Gastroesophageal sphincter (tissue), 3 donors: ENCODE data around the gene KANK3.

Source experiments
- EP300 ChIP-seq: sonication (generic); formaldehyde crosslinking; IDR thresholded peaks from one replicate; pipeline ENCODE4 v1.6.1; 2017; ENCODE audit warnings: antibody characterized with exemption, mild to moderate bottlenecking
- POLR2A ChIP-seq, 2 donors: fragments of 450-650 bp; IDR thresholded peaks; one replicate each; pipeline ENCODE4 v1.6.1; 2017; ENCODE audit warnings: antibody characterized with exemption in 2 of 2, mild to moderate bottlenecking in 2 of 2, moderate library complexity in 1 of 2
- TF ChIP-seq, protein P1 (sequence below), 4 experiments: fragments of 200-600 bp in 2 of 4; fragments of 450-650 bp in 2 of 4; sonication (generic) in 1 of 4; IDR thresholded peaks; one replicate each; pipeline ENCODE4 v1.5.1; 2017 to 2019; ENCODE audit warnings: antibody characterized with exemption in 4 of 4, mild to moderate bottlenecking in 2 of 4, moderate library complexity in 2 of 4

DNA sequence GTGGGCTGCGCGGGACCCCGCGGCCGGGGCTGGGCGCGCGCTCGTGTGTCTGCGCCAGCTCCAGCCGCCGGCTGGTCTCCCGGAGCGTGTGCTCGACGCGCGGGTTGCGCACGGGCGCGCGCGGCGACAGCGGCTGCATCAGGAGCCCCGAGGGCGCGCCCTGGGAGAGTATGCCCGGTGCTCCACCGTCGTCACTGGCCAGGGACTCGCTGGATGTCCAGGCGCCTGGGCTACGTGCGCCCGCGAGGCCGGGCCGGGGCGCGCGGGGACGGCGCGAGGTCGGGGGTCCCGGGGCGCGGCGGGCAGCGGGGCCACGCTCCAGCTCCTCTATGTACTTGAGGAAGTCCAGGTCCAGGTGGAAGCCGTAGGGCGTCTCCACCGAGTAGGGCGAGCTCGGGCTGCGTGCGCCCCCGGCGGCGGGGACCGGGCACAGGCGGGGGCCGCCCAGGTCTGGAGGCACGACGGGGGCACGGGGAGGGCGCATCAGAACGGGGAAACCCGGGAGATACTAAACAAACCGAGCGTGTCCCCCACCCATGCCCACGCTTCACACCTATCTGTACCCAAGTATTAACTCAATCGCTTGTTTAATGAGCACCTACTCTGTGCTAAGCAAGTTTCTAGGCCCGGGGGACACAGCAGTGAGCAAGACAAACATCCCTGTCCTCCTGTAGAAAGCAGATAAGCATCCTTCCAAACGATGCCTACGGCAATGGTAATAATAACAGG, 7.6 kb downstream of the KANK3 start:
- no peak for TF ChIP-seq EP300
- TF ChIP-seq POLR2A (IDR thresholded peaks at IDR 0.05), result no peak
- TF ChIP-seq, protein P1, sequence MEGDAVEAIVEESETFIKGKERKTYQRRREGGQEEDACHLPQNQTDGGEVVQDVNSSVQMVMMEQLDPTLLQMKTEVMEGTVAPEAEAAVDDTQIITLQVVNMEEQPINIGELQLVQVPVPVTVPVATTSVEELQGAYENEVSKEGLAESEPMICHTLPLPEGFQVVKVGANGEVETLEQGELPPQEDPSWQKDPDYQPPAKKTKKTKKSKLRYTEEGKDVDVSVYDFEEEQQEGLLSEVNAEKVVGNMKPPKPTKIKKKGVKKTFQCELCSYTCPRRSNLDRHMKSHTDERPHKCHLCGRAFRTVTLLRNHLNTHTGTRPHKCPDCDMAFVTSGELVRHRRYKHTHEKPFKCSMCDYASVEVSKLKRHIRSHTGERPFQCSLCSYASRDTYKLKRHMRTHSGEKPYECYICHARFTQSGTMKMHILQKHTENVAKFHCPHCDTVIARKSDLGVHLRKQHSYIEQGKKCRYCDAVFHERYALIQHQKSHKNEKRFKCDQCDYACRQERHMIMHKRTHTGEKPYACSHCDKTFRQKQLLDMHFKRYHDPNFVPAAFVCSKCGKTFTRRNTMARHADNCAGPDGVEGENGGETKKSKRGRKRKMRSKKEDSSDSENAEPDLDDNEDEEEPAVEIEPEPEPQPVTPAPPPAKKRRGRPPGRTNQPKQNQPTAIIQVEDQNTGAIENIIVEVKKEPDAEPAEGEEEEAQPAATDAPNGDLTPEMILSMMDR (IDR thresholded peaks at IDR 0.05), result no peak
